ENCODE results near the gene CHRNA4. TPM values are rescaled to one million over a fixed set of nuclear protein-coding genes. Genes with fewer than 3 reads are reported as not detected.

The CHRNA4 gene
- total RNA-seq, 4 donors from 2014 or later = 0.13 TPM; not detected in 3

- no peak for DNase-seq (ENCODE audit: low spot score in 2 of 2)
- WGBS, 2 donors = 36% methylated on average over 13 to 16 of the region's 19 CpGs
- intact Hi-C loops (cut with DNase I; ENCODE audit: low total_unique reads) = no loop called here
- no peak overlapping the region for H3K4me3 ChIP-seq (ENCODE audit: low read depth, poor library complexity, severe bottlenecking)
- TF ChIP-seq CTCF (IDR thresholded peaks at IDR 0.05) (no peak), POLR2A (IDR thresholded peaks at IDR 0.05) (no peak)
Measured at GRCh38 chr20:63295018-63295417, 66.1 kb downstream of the CHRNA4 start.

GRCh38 chr20:63294536-63294900 lies 66.6 kb downstream of the CHRNA4 start:
- DNase-seq (ENCODE audit: low spot score in 2 of 2) = no peak
- no peak overlapping the region for H3K4me3 ChIP-seq (ENCODE audit: low read depth, poor library complexity, severe bottlenecking)
- TF ChIP-seq CTCF (IDR thresholded peaks at IDR 0.05) (no peak), POLR2A (IDR thresholded peaks at IDR 0.05) (no peak)
- intact Hi-C loops (cut with DNase I; ENCODE audit: low total_unique reads) = no loop called here
- WGBS, 2 donors = 82 to 83% methylated on average over 12 of the region's 12 CpGs

- TF ChIP-seq POLR2A (IDR thresholded peaks at IDR 0.05) (no peak), CTCF (IDR thresholded peaks at IDR 0.05) (no peak)
- 49 to 63% methylated on average over 13 to 18 of the region's 22 CpGs for WGBS, 2 donors
- no peak for DNase-seq (ENCODE audit: low spot score in 2 of 2)
- H3K4me3 ChIP-seq (ENCODE audit: low read depth, poor library complexity, severe bottlenecking) = no peak overlapping the region
- intact Hi-C loops (cut with DNase I; ENCODE audit: low total_unique reads) = no loop called here
Measured at GRCh38 chr20:63293871-63294535, 67.1 kb downstream of the CHRNA4 start.

GRCh38 chr20:63293456-63293855 lies 67.7 kb downstream of the CHRNA4 start:
- intact Hi-C loops (cut with DNase I; ENCODE audit: low total_unique reads) = no loop called here

More at GRCh38 chr20:63293456-63293855, 67.7 kb downstream of the CHRNA4 start:
- H3K4me3 ChIP-seq (ENCODE audit: low read depth, poor library complexity, severe bottlenecking) = no peak overlapping the region
- TF ChIP-seq CTCF (IDR thresholded peaks at IDR 0.05) = no peak
- no peak for TF ChIP-seq POLR2A (IDR thresholded peaks at IDR 0.05)
- WGBS, 2 donors = 47 to 49% methylated on average over 11 of the region's 11 CpGs
- DNase-seq (ENCODE audit: low spot score in 2 of 2) = no peak

Other genes with a start within 250 kb of the CHRNA4 start
- gene YTHDF1, start 145.2 kb downstream of the CHRNA4 start, total RNA-seq = 10 to 100 TPM; 28.1 to 32.2 (median 30.6) TPM
- gene BIRC7, start 125.4 kb downstream of the CHRNA4 start, total RNA-seq = 1 to 10 TPM in 2 of 4 donors, under 1 TPM in 1, not detected in 1; 0.53 to 2.5 (median 1.4) TPM
- 1 to 10 TPM in 1 of 4 donors, under 1 TPM in 1, not detected in 2; 0.23 to 1.1 TPM for gene NKAIN4, start 106.9 kb downstream of the CHRNA4 start, total RNA-seq
- gene ARFGAP1, start 88.5 kb downstream of the CHRNA4 start, total RNA-seq = 10 to 100 TPM; 31.0 to 55.1 (median 36.9) TPM
- gene COL20A1, start 68.2 kb downstream of the CHRNA4 start, total RNA-seq = not detected
- not detected for gene KCNQ2, start 111.3 kb upstream of the CHRNA4 start, total RNA-seq
- gene EEF1A2, start 137.7 kb upstream of the CHRNA4 start, total RNA-seq = 10 to 100 TPM; 13.3 to 26.8 (median 22.9) TPM
- 100 to 1,000 TPM; 122 to 426 (median 348) TPM for gene PPDPF, start 159.4 kb upstream of the CHRNA4 start, total RNA-seq
- gene PTK6, start 176.0 kb upstream of the CHRNA4 start, total RNA-seq = 100 to 1,000 TPM in 1 of 4 donors, 10 to 100 TPM in 3; 72.4 to 101 (median 79.9) TPM
- gene SRMS, start 186.4 kb upstream of the CHRNA4 start, total RNA-seq = under 1 TPM in 3 of 4 donors, not detected in 1; 0.16 to 0.59 (median 0.37) TPM
- gene FNDC11, start 192.8 kb upstream of the CHRNA4 start, total RNA-seq = under 1 TPM in 2 of 4 donors, not detected in 2; 0.12 to 0.39 TPM
- 10 to 100 TPM; 26.9 to 35.4 (median 28.6) TPM for gene HELZ2, start 212.9 kb upstream of the CHRNA4 start, total RNA-seq